H9 (cell line): Measurements from ENCODE around the gene RUNX1. TPM values are rescaled to one million over a fixed set of nuclear protein-coding genes. Genes with fewer than 3 reads are reported as not detected.
A peak's percentile ranks its signal among the peaks of the same experiment; 100 is the strongest.

Source experiments
- DNase-seq: peaks from one replicate; pipeline ENCODE4 v3.0.0-alpha.2; 2017
- H2AFZ ChIP-seq: one replicate; pipeline ENCODE4 v1.6.1; 2013; ENCODE audit warnings: mild to moderate bottlenecking, low read length, control low read depth, moderate library complexity
- H2AK5ac ChIP-seq: 2 replicates; pipeline ENCODE4 v1.6.1; 2013; ENCODE audit warnings: low read length, control low read depth, mixed read lengths; ENCODE audit not compliant: insufficient read length
- H2BK120ac ChIP-seq: one replicate; pipeline ENCODE4 v1.6.1; 2013; ENCODE audit warnings: low read depth, mild to moderate bottlenecking, low read length, control low read depth, inconsistent platforms; ENCODE audit not compliant: poor library complexity, severe bottlenecking
- H2BK12ac ChIP-seq: 2 replicates; pipeline ENCODE4 v1.6.1; 2013; ENCODE audit warnings: low read length, control low read depth, mixed read lengths, low read depth; ENCODE audit not compliant: insufficient read length
- H2BK15ac ChIP-seq: 2 replicates; pipeline ENCODE4 v1.6.1; 2013; ENCODE audit warnings: low read depth, low read length, control low read depth
- H2BK20ac ChIP-seq: one replicate; pipeline ENCODE4 v1.6.1; 2013; ENCODE audit warnings: low read depth, mild to moderate bottlenecking, low read length, control low read depth, inconsistent platforms; ENCODE audit not compliant: poor library complexity, severe bottlenecking
- H2BK5ac ChIP-seq: 2 replicates; pipeline ENCODE4 v1.6.1; 2013; ENCODE audit warnings: low read length, control low read depth, mixed read lengths; ENCODE audit not compliant: insufficient read length
- H3K14ac ChIP-seq: 2 replicates; pipeline ENCODE4 v1.6.1; 2013; ENCODE audit warnings: low read length, control low read depth; ENCODE audit not compliant: insufficient read depth
- H3K18ac ChIP-seq: 2 replicates; pipeline ENCODE4 v1.6.1; 2013; ENCODE audit warnings: low read depth, mild to moderate bottlenecking, mixed read lengths, low read length, control low read depth; ENCODE audit not compliant: insufficient read length
- H3K23ac ChIP-seq: 2 replicates; pipeline ENCODE4 v1.6.1; 2013; ENCODE audit warnings: low read length, control low read depth, mixed read lengths, low read depth; ENCODE audit not compliant: insufficient read length
- H3K23me2 ChIP-seq: 2 replicates; pipeline ENCODE4 v1.6.1; 2013; ENCODE audit warnings: low read depth, mild to moderate bottlenecking, mixed read lengths, low read length, control low read depth; ENCODE audit not compliant: insufficient read length, poor library complexity, severe bottlenecking
- H3K27ac ChIP-seq: 2 replicates; pipeline ENCODE4 v1.5.1; 2013; ENCODE audit warnings: low read length, control low read depth, mixed read lengths, low read depth; ENCODE audit not compliant: insufficient read length
- H3K27me3 ChIP-seq: 2 replicates; pipeline ENCODE4 v1.6.1; 2013; ENCODE audit warnings: low read length, control low read depth, inconsistent platforms; ENCODE audit not compliant: insufficient read depth
- H3K4ac ChIP-seq: 2 replicates; pipeline ENCODE4 v1.6.1; 2013; ENCODE audit warnings: low read depth, mild to moderate bottlenecking, control low read depth, inconsistent platforms, low read length, moderate library complexity
- H3K4me1 ChIP-seq: 2 replicates; pipeline ENCODE4 v1.6.1; 2013; ENCODE audit warnings: low read length, control low read depth, inconsistent platforms; ENCODE audit not compliant: insufficient read depth
- H3K4me2 ChIP-seq: 2 replicates; pipeline ENCODE4 v1.6.1; 2013; ENCODE audit warnings: low read length, control low read depth, mixed read lengths; ENCODE audit not compliant: insufficient read length, insufficient read depth
- H3K56ac ChIP-seq: 2 replicates; pipeline ENCODE4 v1.6.1; 2013; ENCODE audit warnings: low read depth, mild to moderate bottlenecking, mixed read lengths, low read length, control low read depth; ENCODE audit not compliant: insufficient read length
- H3K79me1 ChIP-seq: 2 replicates; pipeline ENCODE4 v1.6.1; 2013; ENCODE audit warnings: low read depth, mild to moderate bottlenecking, moderate library complexity, low read length, control low read depth, inconsistent platforms; ENCODE audit not compliant: insufficient read depth, poor library complexity, severe bottlenecking
- H3K79me2 ChIP-seq: 2 replicates; pipeline ENCODE4 v1.6.1; 2013; ENCODE audit warnings: low read length, control low read depth, inconsistent platforms; ENCODE audit not compliant: insufficient read depth
- H3K9ac ChIP-seq: 2 replicates; pipeline ENCODE4 v1.6.1; 2013; ENCODE audit warnings: low read length, control low read depth, mixed read lengths; ENCODE audit not compliant: insufficient read length; ENCODE audit errors: extremely low read depth
- H3K9me3 ChIP-seq: one replicate; pipeline ENCODE4 v1.6.1; 2013; ENCODE audit warnings: low read depth, low read length, inconsistent platforms; ENCODE audit not compliant: control insufficient read depth
- H3T11ph ChIP-seq: one replicate; pipeline ENCODE4 v1.6.1; 2013; ENCODE audit warnings: mild to moderate bottlenecking, low read length, control low read depth, inconsistent platforms
- H4K20me1 ChIP-seq: one replicate; pipeline ENCODE4 v1.6.1; 2013; ENCODE audit not compliant: control insufficient read depth, insufficient read length, insufficient read depth
- H4K5ac ChIP-seq: 2 replicates; pipeline ENCODE4 v1.6.1; 2013; ENCODE audit warnings: low read depth, mild to moderate bottlenecking, mixed read lengths, low read length, control low read depth; ENCODE audit not compliant: insufficient read length
- H4K8ac ChIP-seq: replicated peaks from 2 replicates; pipeline ENCODE4 v1.6.1; 2013; ENCODE audit warnings: low read length, control low read depth, mixed read lengths, low read depth; ENCODE audit not compliant: insufficient read length
- H4K91ac ChIP-seq: 2 replicates; pipeline ENCODE4 v1.6.1; 2013; ENCODE audit warnings: low read depth, mild to moderate bottlenecking, moderate library complexity, mixed read lengths, low read length, control low read depth; ENCODE audit not compliant: insufficient read length
- H3K27ac Mint-ChIP-seq, 3 experiments: 2 replicates in 2 of 3; 3 replicates in 1 of 3; pipeline ENCODE4 v1.8.0; 2020 to 2021; ENCODE audit warnings: mixed read lengths in 3 of 3, mild to moderate bottlenecking in 1 of 3, moderate library complexity in 1 of 3
- H3K27me3 Mint-ChIP-seq: 2 replicates; pipeline ENCODE4 v1.8.0; 2021; ENCODE audit warnings: low read depth, mild to moderate bottlenecking, moderate library complexity, mixed read lengths
- H3K36me3 Mint-ChIP-seq, 3 experiments: 2 replicates in 2 of 3; 3 replicates in 1 of 3; pipeline ENCODE4 v1.8.0; 2020 to 2021; ENCODE audit warnings: low read depth in 3 of 3, mixed read lengths in 3 of 3; ENCODE audit not compliant: insufficient read depth in 1 of 3
- H3K4me1 Mint-ChIP-seq, 2 experiments: 2 replicates each; pipeline ENCODE4 v1.8.0; 2020; ENCODE audit warnings: mixed read lengths in 2 of 2
- H3K4me3 Mint-ChIP-seq, 2 experiments: 2 replicates in 1 of 2; 3 replicates in 1 of 2; pipeline ENCODE4 v1.8.0; 2020 to 2021; ENCODE audit warnings: mild to moderate bottlenecking in 2 of 2, mixed read lengths in 2 of 2, moderate library complexity in 1 of 2
- H3K9me3 Mint-ChIP-seq, 2 experiments: 2 replicates in 1 of 2; 3 replicates in 1 of 2; pipeline ENCODE4 v1.8.0; 2020; ENCODE audit warnings: mild to moderate bottlenecking in 2 of 2, mixed read lengths in 2 of 2, moderate library complexity in 1 of 2
- CTCF ChIP-seq: fragments of 200-600 bp; sonication (generic); conservative IDR thresholded peaks from 3 replicates; pipeline ENCODE4 v1.8.0; 2021; ENCODE audit warnings: antibody characterized with exemption, mild to moderate bottlenecking
- WGBS: extraction: QIAGEN DNeasy Blood & Tissue Kit; methylation state at CpG from one replicate; pipeline ENCODE4 v1.1.7; 2013; ENCODE audit warnings: missing lambda C conversion rate, low lambda C conversion rate, mixed read lengths; ENCODE audit not compliant: insufficient read length; ENCODE audit errors: extremely low coverage; 5-methylcytosine and 5-hydroxymethylcytosine counted together
- total RNA-seq: library from RNA; stranded (reverse); gene quantifications from 2 replicates; pipeline ENCODE4 v1.2.1, GENCODE V29; 2021

The RUNX1 gene
- total RNA-seq, 1 experiment from 2014 or later, result 0.72 TPM

DNA sequence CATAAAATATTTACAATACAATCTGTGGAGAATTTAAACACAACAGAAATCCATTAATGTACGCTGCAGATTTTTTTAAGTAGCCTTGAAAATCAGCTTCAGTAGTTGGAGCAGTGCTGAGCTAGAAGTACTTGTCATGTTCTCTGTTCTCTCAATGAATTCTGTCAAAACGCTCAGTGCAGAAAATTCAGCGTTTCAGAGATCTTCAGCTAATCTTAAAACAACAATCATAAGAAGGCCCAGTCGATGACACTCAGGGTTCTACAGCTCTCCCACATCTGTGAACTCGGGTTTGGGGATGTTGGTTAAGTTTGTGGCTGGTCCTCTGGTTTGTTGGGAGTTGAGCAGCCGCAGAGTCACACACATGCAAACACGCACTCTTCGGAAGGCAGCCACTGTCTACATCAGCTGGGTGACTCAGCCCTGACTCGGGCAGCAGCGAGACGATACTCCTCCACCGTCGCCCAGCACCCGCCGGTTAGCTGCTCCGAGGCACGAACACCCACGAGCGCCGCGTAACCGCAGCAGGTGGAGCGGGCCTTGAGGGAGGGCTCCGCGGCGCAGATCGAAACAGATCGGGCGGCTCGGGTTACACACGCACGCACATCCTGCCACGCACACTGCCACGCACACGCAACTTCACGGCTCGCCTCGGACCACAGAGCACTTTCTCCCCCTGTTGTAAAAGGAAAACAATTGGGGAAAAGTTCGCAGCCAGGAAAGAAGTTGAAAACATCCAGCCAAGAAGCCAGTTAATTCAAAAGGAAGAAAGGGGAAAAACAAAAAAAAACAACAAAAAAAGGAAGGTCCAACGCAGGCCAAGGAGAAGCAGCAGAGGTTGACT lies 161.2 kb downstream of the RUNX1 start:
- peak overlapping the region; percentile 58 to 83 for H3K4me3 Mint-ChIP-seq
- no peak overlapping the region for H2AK5ac ChIP-seq
- H3K79me1 ChIP-seq, result no peaks in the 10 kb centered on the region
- H2BK120ac ChIP-seq, result no peak overlapping the region
- H4K91ac ChIP-seq, result no peak overlapping the region
- peaks cover 86% of the 10 kb centered on the region for H3K27me3 Mint-ChIP-seq
- H3K27me3 ChIP-seq, result peaks cover 64% of the 10 kb centered on the region
- H3K27ac ChIP-seq, result no peak overlapping the region
- DNase-seq, result peak; percentile 46
- H3K79me2 ChIP-seq, result no peaks in the 10 kb centered on the region
- no peak overlapping the region for H2BK15ac ChIP-seq
- H3K4me2 ChIP-seq, result peak overlapping the region; percentile 86
- peaks cover 0 to 3% of the 10 kb centered on the region in 2 experiments; a peak in 2 of 5 replicates for H3K9me3 Mint-ChIP-seq
- H3K23ac ChIP-seq, result no peak overlapping the region
- no peaks in the 10 kb centered on the region for H3K9me3 ChIP-seq
- H3K18ac ChIP-seq, result no peak overlapping the region
- no peaks in the 10 kb centered on the region for H4K20me1 ChIP-seq
- no peak overlapping the region for H2BK20ac ChIP-seq
- peak overlapping the region; percentile 7 for H3K9ac ChIP-seq
- no peak overlapping the region for H3K56ac ChIP-seq
- no peak overlapping the region for H2AFZ ChIP-seq
- peaks cover 31% of the 10 kb centered on the region in 2 experiments for H3K4me1 Mint-ChIP-seq
- no peaks in the 10 kb centered on the region for H3K36me3 Mint-ChIP-seq
- H3K4ac ChIP-seq, result no peak overlapping the region
- H3T11ph ChIP-seq, result no peak overlapping the region
- H3K23me2 ChIP-seq, result peaks cover 21% of the 10 kb centered on the region
- H3K14ac ChIP-seq, result no peak overlapping the region
- WGBS, result no CpG with 5 or more reads among the region's 40 CpGs
- no peak overlapping the region for H2BK5ac ChIP-seq
- no peak overlapping the region for H2BK12ac ChIP-seq
- no peak overlapping the region for H4K8ac ChIP-seq
- H3K27ac Mint-ChIP-seq, result peak overlapping the region in 1 of 3 experiments; percentile 53; a peak in 1 of 7 replicates
- TF ChIP-seq CTCF, result no peak
- no peaks in the 10 kb centered on the region for H3K4me1 ChIP-seq
- H4K5ac ChIP-seq, result no peak overlapping the region
